HG03066 (cell line): ENCODE data around the gene PAK6.

ENCODE experiments used
- ATAC-seq: cut with Tn5 transposase; IDR thresholded peaks from one replicate; pipeline ENCODE4 v1.9.1; 2021; ENCODE audit warnings: low read depth; ENCODE audit not compliant: unreplicated experiment

Gene PAK6

GRCh38 chr15:40274350-40275274, 35.7 kb downstream of the PAK6 start:
- peak; percentile 61 for ATAC-seq

- ATAC-seq, result no peak
Observed at GRCh38 chr15:40275523-40275922, 36.7 kb downstream of the PAK6 start.

GRCh38 chr15:40275954-40276353, 37.1 kb downstream of the PAK6 start:
- ATAC-seq, result no peak

GRCh38 chr15:40276927-40277326, 38.1 kb downstream of the PAK6 start:
- no peak for ATAC-seq

GRCh38 chr15:40277471-40277870, 38.6 kb downstream of the PAK6 start:
- ATAC-seq, result no peak

- no peak for ATAC-seq
Observed at GRCh38 chr15:40278026-40278425, 39.2 kb downstream of the PAK6 start.

- ATAC-seq, result no peak
Observed at GRCh38 chr15:40279437-40280141, 40.7 kb downstream of the PAK6 start.

- ATAC-seq, result no peak
Observed at GRCh38 chr15:40280260-40281056, 41.6 kb downstream of the PAK6 start.

- no peak for ATAC-seq
Observed at GRCh38 chr15:40281057-40281800, 42.4 kb downstream of the PAK6 start.

- no peak for ATAC-seq
Observed at GRCh38 chr15:40281801-40282146, 42.9 kb downstream of the PAK6 start.

GRCh38 chr15:40282147-40282868, 43.4 kb downstream of the PAK6 start:
- no peak for ATAC-seq

- no peak for ATAC-seq
Observed at GRCh38 chr15:40282869-40283614, 44.2 kb downstream of the PAK6 start, which contains the start of gene ANKRD63. ANKRD63 (minus strand) TSS chr15:40283064; CDS start chr15:40282586, 478 bp downstream.

- ATAC-seq, result no peak
Observed at GRCh38 chr15:40283615-40284300, 44.9 kb downstream of the PAK6 start.

- ATAC-seq, result no peak
Observed at GRCh38 chr15:40285151-40285550, 46.3 kb downstream of the PAK6 start.

GRCh38 chr15:40285554-40286011, 46.7 kb downstream of the PAK6 start:
- no peak for ATAC-seq

- ATAC-seq, result no peak
Observed at GRCh38 chr15:40286061-40286532, 47.2 kb downstream of the PAK6 start.

GRCh38 chr15:40286794-40287193, 47.9 kb downstream of the PAK6 start:
- ATAC-seq, result no peak

- ATAC-seq, result no peak
Observed at GRCh38 chr15:40287505-40287904, 48.6 kb downstream of the PAK6 start.
